PFSK-1 (cell line): ENCODE measurements around the gene SPTBN4.

ENCODE experiments used
- FOXP2 ChIP-seq: optimal IDR thresholded peaks from 2 replicates; pipeline ENCODE3; 2011; ENCODE audit warnings: borderline replicate concordance, control low read depth, inconsistent platforms; ENCODE audit not compliant: insufficient read depth; ENCODE audit errors: extremely low read length, extremely low read depth
- POLR2AphosphoS5 ChIP-seq: IDR thresholded peaks from 2 replicates; pipeline ENCODE4 v1.6.1; 2012; ENCODE audit warnings: low read depth, mild to moderate bottlenecking, control low read depth, low read length, moderate library complexity
- REST ChIP-seq, 2 experiments: IDR thresholded peaks; 2 replicates each; pipeline versions ENCODE4 v1.6.1 to v1.8.0; 2011 to 2012; ENCODE audit warnings: low read depth in 2 of 2, low read length in 2 of 2, control low read depth in 1 of 2, inconsistent platforms in 1 of 2, mild to moderate bottlenecking in 1 of 2, moderate library complexity in 1 of 2; ENCODE audit not compliant: insufficient read depth in 1 of 2
- SIN3A ChIP-seq: IDR thresholded peaks from 2 replicates; pipeline ENCODE4 v1.6.1; 2012; ENCODE audit warnings: mild to moderate bottlenecking, low read length, moderate library complexity, borderline replicate concordance; ENCODE audit not compliant: insufficient read depth
- TAF1 ChIP-seq: IDR thresholded peaks from 2 replicates; pipeline ENCODE4 v1.6.1; 2012; ENCODE audit warnings: low read length, control low read depth, borderline replicate concordance; ENCODE audit not compliant: insufficient read depth

Gene SPTBN4

GRCh38 chr19:40420451-40420765 lies 46.4 kb upstream of the SPTBN4 start:
- TF ChIP-seq REST (IDR thresholded peaks at IDR 0.05; ENCODE audit: insufficient read depth in 1 of 2, low read depth in 2 of 2, low read length in 2 of 2) (no peak), SIN3A (no peak), POLR2AphosphoS5 (no peak)

- TF ChIP-seq TAF1, result no peak
- peak; percentile 83 for TF ChIP-seq POLR2AphosphoS5
- 0 out of 4 replicates have a peak, but pooled peaks of 1 of the 2 experiments have one; percentile 12 for TF ChIP-seq REST (IDR thresholded peaks at IDR 0.05; ENCODE audit: insufficient read depth in 1 of 2, low read depth in 2 of 2, low read length in 2 of 2)
- TF ChIP-seq FOXP2, result peak; percentile 97
- no peak; the same call in 1 of the 2 replicates for TF ChIP-seq SIN3A
These were observed 45.7 kb upstream of the SPTBN4 start for GRCh38 chr19:40420766-40421765.

- TF ChIP-seq POLR2AphosphoS5, result no peak
- TF ChIP-seq REST (IDR thresholded peaks at IDR 0.05; ENCODE audit: insufficient read depth in 1 of 2, low read depth in 2 of 2, low read length in 2 of 2), result no peak
- 0 out of 2 replicates have a peak, but pooled peaks have one; percentile 29 for TF ChIP-seq TAF1
These were observed 44.6 kb upstream of the SPTBN4 start for GRCh38 chr19:40421993-40422747.

- TF ChIP-seq REST (IDR thresholded peaks at IDR 0.05; ENCODE audit: insufficient read depth in 1 of 2, low read depth in 2 of 2, low read length in 2 of 2), result no peak
- no peak for TF ChIP-seq TAF1
- no peak for TF ChIP-seq POLR2AphosphoS5
- no peak for TF ChIP-seq FOXP2
- no peak for TF ChIP-seq SIN3A
These were observed 43.8 kb upstream of the SPTBN4 start for GRCh38 chr19:40422748-40423566.
